Left ventricle myocardium inferior (tissue), 1 donor: ENCODE data around the gene ZNF277. TPM values are rescaled to one million over a fixed set of nuclear protein-coding genes. Genes with fewer than 3 reads are reported as not detected.

Source experiments
- DNase-seq: peaks from one replicate; pipeline ENCODE4 v3.0.0-alpha.2; 2020
- H3K27ac ChIP-seq: fragments of 200-600 bp; replicated peaks from 2 replicates; pipeline ENCODE4 v1.8.0; 2021
- H3K27me3 ChIP-seq: fragments of 200-600 bp; 2 replicates; pipeline ENCODE4 v1.8.0; 2021; ENCODE audit warnings: low read depth
- H3K36me3 ChIP-seq: fragments of 200-600 bp; 2 replicates; pipeline ENCODE4 v1.8.0; 2021
- H3K4me1 ChIP-seq: fragments of 200-600 bp; 2 replicates; pipeline ENCODE4 v1.8.0; 2021
- H3K4me3 ChIP-seq: fragments of 200-600 bp; 2 replicates; pipeline ENCODE4 v1.8.0; 2021; ENCODE audit warnings: mild to moderate bottlenecking, moderate library complexity
- H3K9me3 ChIP-seq: fragments of 200-600 bp; replicated peaks from 2 replicates; pipeline ENCODE4 v1.8.0; 2021
- intact Hi-C: fragments of 100-400 bp; cut with micrococcal nuclease; formaldehyde crosslinking; loops from one replicate; pipeline ENCODE4 v1.11.0; 2022
- total RNA-seq: library from RNA; stranded (reverse); fragmentation: NEBNext Ultra II Directional; extraction: Animal tissue kit (Norgen Biotek cat#: 25700); gene quantifications from one replicate; pipeline ENCODE4 v1.2.1, GENCODE V29; 2021
- TF ChIP-seq, protein P1 (sequence below): fragments of 200-600 bp; IDR thresholded peaks from 2 replicates; pipeline ENCODE4 v1.8.0; 2021; ENCODE audit warnings: antibody characterized with exemption, mild to moderate bottlenecking, borderline replicate concordance
- donor health status: DM: no; HTN: yes; CAD: no; lungs with severe emphysema.

The ZNF277 gene
- total RNA-seq, 1 donor from 2014 or later, result 14.6 TPM

DNA sequence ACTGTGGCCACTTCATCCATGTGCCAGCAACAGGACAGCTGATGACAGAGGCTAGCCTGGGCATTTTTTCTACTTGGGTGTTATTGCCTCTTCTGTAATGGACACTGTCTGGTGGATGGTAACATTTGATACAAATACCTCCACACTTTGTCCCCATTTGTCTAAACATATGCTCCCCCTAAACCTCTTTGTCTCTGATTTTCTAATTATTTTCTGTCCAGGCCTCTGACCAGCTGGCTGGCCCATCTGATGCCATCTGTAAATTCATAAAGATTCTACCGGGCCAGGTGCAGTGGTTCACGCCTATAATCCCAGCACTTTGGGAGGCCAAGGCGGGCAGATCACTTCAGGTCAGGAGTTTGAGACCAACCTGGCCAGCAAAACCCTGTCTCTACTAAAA lies 159.1 kb downstream of the ZNF277 start:
- TF ChIP-seq, protein P1, sequence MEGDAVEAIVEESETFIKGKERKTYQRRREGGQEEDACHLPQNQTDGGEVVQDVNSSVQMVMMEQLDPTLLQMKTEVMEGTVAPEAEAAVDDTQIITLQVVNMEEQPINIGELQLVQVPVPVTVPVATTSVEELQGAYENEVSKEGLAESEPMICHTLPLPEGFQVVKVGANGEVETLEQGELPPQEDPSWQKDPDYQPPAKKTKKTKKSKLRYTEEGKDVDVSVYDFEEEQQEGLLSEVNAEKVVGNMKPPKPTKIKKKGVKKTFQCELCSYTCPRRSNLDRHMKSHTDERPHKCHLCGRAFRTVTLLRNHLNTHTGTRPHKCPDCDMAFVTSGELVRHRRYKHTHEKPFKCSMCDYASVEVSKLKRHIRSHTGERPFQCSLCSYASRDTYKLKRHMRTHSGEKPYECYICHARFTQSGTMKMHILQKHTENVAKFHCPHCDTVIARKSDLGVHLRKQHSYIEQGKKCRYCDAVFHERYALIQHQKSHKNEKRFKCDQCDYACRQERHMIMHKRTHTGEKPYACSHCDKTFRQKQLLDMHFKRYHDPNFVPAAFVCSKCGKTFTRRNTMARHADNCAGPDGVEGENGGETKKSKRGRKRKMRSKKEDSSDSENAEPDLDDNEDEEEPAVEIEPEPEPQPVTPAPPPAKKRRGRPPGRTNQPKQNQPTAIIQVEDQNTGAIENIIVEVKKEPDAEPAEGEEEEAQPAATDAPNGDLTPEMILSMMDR, result no peak
- H3K4me1 ChIP-seq, result peaks cover 9% of the 10 kb centered on the region
- intact Hi-C loops, result no loop called here
- no peak for DNase-seq
- H3K9me3 ChIP-seq, result peaks cover under 1% of the 10 kb centered on the region
- no peak overlapping the region for H3K4me3 ChIP-seq
- H3K27ac ChIP-seq, result no peak overlapping the region
- no peaks in the 10 kb centered on the region for H3K27me3 ChIP-seq
- H3K36me3 ChIP-seq, result no peaks in the 10 kb centered on the region

GRCh38 chr7:112366886-112367285 lies 160.4 kb downstream of the ZNF277 start:
- no peaks in the 10 kb centered on the region for H3K36me3 ChIP-seq
- H3K9me3 ChIP-seq, result no peaks in the 10 kb centered on the region
- no peaks in the 10 kb centered on the region for H3K27me3 ChIP-seq
- no peak for DNase-seq
- H3K4me1 ChIP-seq, result peaks cover 9% of the 10 kb centered on the region
- intact Hi-C loops, result no loop called here
- no peak overlapping the region for H3K27ac ChIP-seq
- H3K4me3 ChIP-seq, result no peak overlapping the region
- TF ChIP-seq, protein P1, result no peak

DNA sequence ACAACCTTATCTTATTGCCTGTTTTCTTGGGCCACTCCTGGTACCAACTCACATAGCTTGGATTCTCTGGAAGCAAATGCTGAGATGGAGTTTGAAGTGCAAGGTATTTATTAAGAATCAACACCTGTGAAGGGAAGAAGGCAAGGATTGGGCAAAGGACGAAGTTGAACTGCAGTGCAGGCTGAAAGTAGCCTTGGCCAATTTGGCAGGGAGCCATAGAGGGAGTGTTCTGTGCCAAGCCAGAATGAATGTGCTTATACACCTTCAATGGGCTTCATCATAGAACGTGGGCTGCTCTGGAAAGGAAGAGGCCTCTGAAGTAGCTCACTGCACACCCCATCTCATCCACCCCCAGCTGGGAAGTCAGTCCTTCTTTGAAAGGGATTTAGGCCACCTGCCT lies 163.9 kb downstream of the ZNF277 start:
- Histone ChIP-seq H3K4me3 (no peak overlapping the region), H3K4me1 (no peaks in the 10 kb centered on the region), H3K9me3 (no peaks in the 10 kb centered on the region), H3K27ac (no peak overlapping the region), H3K36me3 (no peaks in the 10 kb centered on the region), H3K27me3 (no peaks in the 10 kb centered on the region)
- intact Hi-C loops, result no loop called here
- no peak for DNase-seq
- TF ChIP-seq, protein P1, result no peak

DNA sequence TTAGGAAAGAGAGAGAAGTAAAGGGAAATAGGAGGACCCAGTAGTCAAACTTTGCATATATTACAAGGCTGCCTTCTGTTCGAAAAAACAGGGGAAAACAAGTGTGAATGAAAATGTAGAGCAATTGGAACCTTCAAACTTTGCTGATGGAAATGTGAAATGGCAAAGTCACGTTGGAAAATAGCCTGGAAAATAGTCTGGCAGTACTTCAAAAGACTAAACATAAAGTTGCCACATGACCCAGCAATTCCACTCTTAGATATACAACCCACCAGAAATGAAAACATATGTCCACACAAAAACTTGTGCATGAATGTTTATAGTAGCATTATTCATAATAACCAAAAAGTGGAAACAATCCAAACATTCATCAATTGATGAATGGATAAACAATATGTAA lies 165.2 kb downstream of the ZNF277 start:
- TF ChIP-seq, protein P1, result no peak
- no peak overlapping the region for H3K27ac ChIP-seq
- no peaks in the 10 kb centered on the region for H3K4me1 ChIP-seq
- DNase-seq, result no peak
- no peak overlapping the region for H3K4me3 ChIP-seq
- no peaks in the 10 kb centered on the region for H3K27me3 ChIP-seq
- H3K9me3 ChIP-seq, result no peaks in the 10 kb centered on the region
- no peaks in the 10 kb centered on the region for H3K36me3 ChIP-seq
- intact Hi-C loops, result no loop called here

DNA sequence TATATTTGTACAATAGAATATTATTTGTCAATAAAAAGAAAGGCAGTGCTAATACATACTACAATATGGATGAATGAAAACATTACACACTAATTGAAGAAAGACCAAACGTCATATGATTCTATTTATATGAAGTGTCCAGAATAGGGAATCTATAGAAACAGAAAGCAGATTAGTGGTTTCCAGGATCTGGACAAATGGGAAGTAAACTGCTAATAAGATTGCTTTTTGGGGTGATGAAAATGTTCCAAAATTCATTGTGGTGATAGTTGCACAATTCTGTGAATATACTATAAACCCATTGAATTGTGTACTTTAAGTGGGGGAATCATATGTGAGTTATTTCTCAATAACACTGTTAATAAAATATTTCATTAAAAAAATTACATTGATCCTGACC lies 165.6 kb downstream of the ZNF277 start:
- no peaks in the 10 kb centered on the region for H3K27me3 ChIP-seq
- no peak overlapping the region for H3K27ac ChIP-seq
- H3K9me3 ChIP-seq, result no peaks in the 10 kb centered on the region
- H3K36me3 ChIP-seq, result no peaks in the 10 kb centered on the region
- DNase-seq, result no peak
- H3K4me1 ChIP-seq, result no peaks in the 10 kb centered on the region
- TF ChIP-seq, protein P1, result no peak
- intact Hi-C loops, result no loop called here
- no peak overlapping the region for H3K4me3 ChIP-seq

GRCh38 chr7:112377593-112377992 lies 171.1 kb downstream of the ZNF277 start:
- Histone ChIP-seq H3K4me1 (no peaks in the 10 kb centered on the region), H3K9me3 (no peaks in the 10 kb centered on the region), H3K27ac (no peak overlapping the region), H3K36me3 (no peaks in the 10 kb centered on the region), H3K27me3 (no peaks in the 10 kb centered on the region), H3K4me3 (no peak overlapping the region)
- intact Hi-C loops, result no loop called here
- TF ChIP-seq, protein P1, result no peak
- DNase-seq, result no peak
